OCI-LY3 (cell line): ENCODE measurements around the gene ANKDD1B.

Experiments
- H2AFZ ChIP-seq: fragments of 200-600, 300-600 bp; shearing (Covaris generic); 2 replicates; pipeline ENCODE4 v1.6.0; 2014; ENCODE audit warnings: antibody characterized with exemption, low read depth, low read length
- H3K27ac ChIP-seq: fragments of 200-600, 300-600 bp; sonication (generic); 2 replicates; pipeline ENCODE4 v1.5.1; 2014; ENCODE audit warnings: mild to moderate bottlenecking, low read length, moderate library complexity, mixed read lengths
- H3K27me3 ChIP-seq: fragments of 200-600, 300-600 bp; sonication (generic); 2 replicates; pipeline ENCODE4 v1.6.1; 2014; ENCODE audit warnings: low read depth, low read length, mixed read lengths
- H3K36me3 ChIP-seq: fragments of 200-600, 300-600 bp; sonication (generic); replicated peaks from 2 replicates; pipeline ENCODE3; 2014; ENCODE audit warnings: low read depth, low read length, mixed read lengths
- H3K4me1 ChIP-seq: fragments of 300-600, 200-600 bp; sonication (generic); 2 replicates; pipeline ENCODE4 v1.6.1; 2014; ENCODE audit warnings: low read length, mixed read lengths
- H3K4me2 ChIP-seq: fragments of 200-600, 300-600 bp; sonication (generic); 2 replicates; pipeline ENCODE4 v1.6.1; 2014; ENCODE audit warnings: low read length, mixed read lengths
- H3K4me3 ChIP-seq: fragments of 300-600, 200-600 bp; sonication (generic); 2 replicates; pipeline ENCODE4 v1.5.1; 2014; ENCODE audit warnings: antibody characterized with exemption, mild to moderate bottlenecking, low read length, moderate library complexity
- H3K79me2 ChIP-seq: fragments of 300-600, 200-600 bp; shearing (Covaris generic); 2 replicates; pipeline ENCODE4 v1.6.1; 2014; ENCODE audit warnings: mild to moderate bottlenecking, low read length, mixed read lengths
- H3K9ac ChIP-seq: fragments of 300-600, 200-600 bp; shearing (Covaris generic); 2 replicates; pipeline ENCODE4 v1.6.0; 2014; ENCODE audit warnings: mild to moderate bottlenecking, low read length, moderate library complexity
- H3K9me3 ChIP-seq: fragments of 200-600, 300-600 bp; shearing (Covaris generic); 2 replicates; pipeline ENCODE4 v1.6.1; 2014; ENCODE audit warnings: low read length, mixed read lengths; ENCODE audit not compliant: insufficient read depth
- H4K20me1 ChIP-seq: fragments of 200-600, 300-600 bp; sonication (generic); 2 replicates; pipeline ENCODE4 v1.6.1; 2016; ENCODE audit warnings: low read length, mixed read lengths; ENCODE audit not compliant: insufficient read depth
- CTCF ChIP-seq: fragments of 200-600, 300-600 bp; sonication (generic); IDR thresholded peaks from 2 replicates; pipeline ENCODE4 v1.5.1; 2014; ENCODE audit warnings: antibody characterized with exemption, low read length, low read depth
- EZH2phosphoT487 ChIP-seq: fragments of 200-600 bp; shearing (Covaris generic); IDR thresholded peaks from 2 replicates; pipeline ENCODE4 v1.6.1; 2018; ENCODE audit warnings: antibody characterized with exemption, mixed run types, low read depth

The ANKDD1B gene

GRCh38 chr5:75632321-75632720 is 21.1 kb downstream of the ANKDD1B start:
- Histone ChIP-seq H3K4me2 (no peak overlapping the region), H3K27me3 (no peaks in the 10 kb centered on the region), H3K9ac (no peak overlapping the region), H3K4me3 (no peak overlapping the region), H2AFZ (no peak overlapping the region), H3K4me1 (no peaks in the 10 kb centered on the region; the same call in 1 of the 2 replicates), H3K79me2 (no peaks in the 10 kb centered on the region), H3K27ac (no peak overlapping the region), H3K9me3 (no peaks in the 10 kb centered on the region), H3K36me3 (no peaks in the 10 kb centered on the region), H4K20me1 (no peaks in the 10 kb centered on the region)
- no peak for TF ChIP-seq EZH2phosphoT487
- TF ChIP-seq CTCF, result no peak

- Histone ChIP-seq H3K9me3 (no peaks in the 10 kb centered on the region), H3K9ac (no peak overlapping the region), H3K4me3 (no peak overlapping the region), H3K36me3 (no peaks in the 10 kb centered on the region), H3K4me2 (no peak overlapping the region), H3K79me2 (no peaks in the 10 kb centered on the region), H3K27ac (no peak overlapping the region), H3K4me1 (no peaks in the 10 kb centered on the region), H2AFZ (no peak overlapping the region), H3K27me3 (no peaks in the 10 kb centered on the region), H4K20me1 (no peaks in the 10 kb centered on the region)
- no peak for TF ChIP-seq EZH2phosphoT487
Observed at GRCh38 chr5:75637949-75638348, 26.7 kb downstream of the ANKDD1B start.

- Histone ChIP-seq H3K9me3 (no peaks in the 10 kb centered on the region), H3K27ac (no peak overlapping the region), H3K79me2 (no peaks in the 10 kb centered on the region), H3K27me3 (no peaks in the 10 kb centered on the region), H3K9ac (no peak overlapping the region), H3K36me3 (no peaks in the 10 kb centered on the region), H3K4me2 (no peak overlapping the region), H3K4me1 (no peaks in the 10 kb centered on the region), H2AFZ (no peak overlapping the region), H4K20me1 (no peaks in the 10 kb centered on the region), H3K4me3 (no peak overlapping the region)
- TF ChIP-seq EZH2phosphoT487 (no peak), CTCF (no peak)
Observed at GRCh38 chr5:75639535-75640311, 28.5 kb downstream of the ANKDD1B start.

- Histone ChIP-seq H3K9me3 (no peaks in the 10 kb centered on the region), H3K36me3 (no peaks in the 10 kb centered on the region), H2AFZ (no peak overlapping the region), H3K27ac (no peak overlapping the region), H3K4me2 (no peak overlapping the region), H3K79me2 (no peaks in the 10 kb centered on the region), H3K4me1 (no peaks in the 10 kb centered on the region), H4K20me1 (no peaks in the 10 kb centered on the region), H3K4me3 (no peak overlapping the region), H3K9ac (no peak overlapping the region), H3K27me3 (no peaks in the 10 kb centered on the region)
- TF ChIP-seq CTCF, result no peak
- TF ChIP-seq EZH2phosphoT487, result no peak
Observed at GRCh38 chr5:75640395-75640794, 29.1 kb downstream of the ANKDD1B start.
